Lung (tissue), 12 donors: ENCODE measurements around the gene LTBP2. TPM values are rescaled to one million over a fixed set of nuclear protein-coding genes. Genes with fewer than 3 reads are reported as not detected.

ENCODE experiments used
- ATAC-seq: fragments of 200-7000 bp; cut with Tn5 transposase; one replicate; pipeline ENCODE4 v1.9.1; 2020; ENCODE audit warnings: moderate number of reproducible peaks; ENCODE audit not compliant: insufficient read depth, low FRiP score
- DNase-seq, 3 donors: peaks; one replicate each; pipeline ENCODE4 v3.0.0-alpha.2; 2013 to 2017
- H3K27ac ChIP-seq, 2 donors: one replicate each; pipeline ENCODE4 v1.5.1; 2013; ENCODE audit warnings: mild to moderate bottlenecking in 2 of 2, moderate library complexity in 2 of 2, control low read depth in 1 of 2, inconsistent platforms in 1 of 2, low read depth in 1 of 2, low read length in 1 of 2
- H3K27me3 ChIP-seq, 3 donors: one replicate each; pipeline ENCODE4 v1.5.1; 2013; ENCODE audit warnings: low read length in 2 of 3; ENCODE audit not compliant: control insufficient read depth in 3 of 3, insufficient read depth in 3 of 3
- H3K36me3 ChIP-seq, 4 donors: one replicate each; pipeline ENCODE4 v1.5.1; 2013; ENCODE audit warnings: low read length in 4 of 4, mild to moderate bottlenecking in 1 of 4, moderate library complexity in 1 of 4; ENCODE audit not compliant: control insufficient read depth in 4 of 4, insufficient read depth in 4 of 4
- H3K4me1 ChIP-seq, 5 donors: one replicate each; pipeline ENCODE4 v1.5.1; 2013; ENCODE audit warnings: low read length in 5 of 5, mild to moderate bottlenecking in 2 of 5, moderate library complexity in 1 of 5; ENCODE audit not compliant: control insufficient read depth in 5 of 5, insufficient read depth in 5 of 5
- H3K4me3 ChIP-seq: one replicate; pipeline ENCODE4 v1.5.1; 2013; ENCODE audit warnings: mild to moderate bottlenecking, control low read depth, moderate library complexity
- H3K9ac ChIP-seq, 2 donors: one replicate each; pipeline ENCODE4 v1.5.1; 2013; ENCODE audit warnings: low read length in 2 of 2, control low read depth in 1 of 2; ENCODE audit not compliant: insufficient read depth in 1 of 2
- H3K9me3 ChIP-seq, 4 donors: one replicate each; pipeline ENCODE4 v1.5.1; 2013; ENCODE audit warnings: low read length in 3 of 4, mild to moderate bottlenecking in 1 of 4, moderate library complexity in 1 of 4; ENCODE audit not compliant: control insufficient read depth in 4 of 4, insufficient read depth in 3 of 4
- WGBS, 2 donors: extraction: QIAGEN DNeasy Blood & Tissue Kit; methylation state at CpG; one replicate each; pipeline ENCODE4 v1.1.7; 2013; 5-methylcytosine and 5-hydroxymethylcytosine counted together
- polyA plus RNA-seq, 2 donors: library from polyadenylated mRNA; stranded (reverse); fragments of 200-250 nt; gene quantifications; one replicate each; pipeline ENCODE4 v1.2.1, GENCODE V29; 2013
- total RNA-seq, 2 donors: library from RNA; depleted of rRNA in 1 of 2; stranded (reverse); fragments of >200 nt in 1 of 2; gene quantifications; one replicate each; pipeline ENCODE4 v1.2.1, GENCODE V29; 2014 to 2021
- TF ChIP-seq, protein P1 (sequence below): IDR thresholded peaks from 2 replicates; pipeline ENCODE4 v1.5.1; 2012; ENCODE audit warnings: mild to moderate bottlenecking; ENCODE audit errors: control extremely low read depth, extremely low read depth
- donor health status: control.
- donor health status: control.
- donor health status: Bipolar disorder and iron deficiency.
- donor health status: healthy.
- donor health status: DM: yes; HTN: yes; CAD: no.

Gene LTBP2
- total and polyA plus RNA-seq, 4 donors: 13.2 to 78.4 (median 25.8) TPM

DNA sequence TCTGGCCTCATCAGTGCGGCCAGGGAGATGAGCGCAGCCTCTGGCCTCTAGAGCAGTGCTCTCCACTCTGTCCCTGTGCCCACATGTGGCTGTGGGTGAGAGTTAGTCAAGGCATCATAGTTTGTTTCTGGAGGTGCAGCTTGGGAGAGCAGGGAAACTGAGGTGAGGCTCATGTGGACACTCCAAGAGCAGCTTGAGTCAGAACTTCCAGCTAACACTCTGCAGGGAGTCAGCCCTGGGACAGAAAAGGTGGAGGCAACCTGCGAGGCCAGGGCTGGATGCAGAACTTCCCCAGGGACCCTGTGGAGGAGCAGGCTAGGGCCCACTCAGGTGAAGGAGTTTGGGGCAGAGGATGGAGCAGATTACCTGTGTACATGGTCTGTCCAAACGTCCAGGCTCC is 107.6 kb downstream of the LTBP2 start:
- WGBS, 2 donors: 85 to 91% methylated on average over 4 of the region's 4 CpGs
- H3K4me1 ChIP-seq: peaks cover 0 to 8% (median 0%) of the 10 kb centered on the region in 5 donors
- DNase-seq: no peak

DNA sequence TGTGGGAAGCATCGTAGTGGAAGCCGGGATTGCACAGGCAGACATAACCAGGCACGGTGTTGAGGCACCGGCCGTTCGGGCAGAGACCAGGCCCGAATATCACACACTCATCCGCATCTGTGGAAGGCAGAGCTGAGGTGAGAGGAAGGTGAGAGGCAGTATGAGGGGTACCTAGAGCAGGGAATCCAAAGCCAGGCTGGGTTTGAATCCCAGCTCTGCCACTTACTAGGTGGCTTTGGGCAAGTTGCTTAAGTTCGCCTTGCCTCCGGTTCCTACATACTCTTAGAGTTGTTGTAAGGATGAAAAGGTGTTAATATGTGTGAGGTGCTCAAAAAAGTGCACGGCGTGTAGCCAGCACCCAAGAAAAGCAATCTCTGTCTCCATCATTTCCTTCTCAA is 108.1 kb downstream of the LTBP2 start:
- H3K9ac ChIP-seq: no peak overlapping the region
- ATAC-seq: no peak
- WGBS, 2 donors: 96% methylated on average over 12 of the region's 12 CpGs

More for the DNA sequence above, 107.6 kb downstream of the LTBP2 start:
- Histone ChIP-seq H3K9me3 (no peaks in the 10 kb centered on the region), H3K9ac (no peak overlapping the region), H3K36me3 (peaks cover 0 to 4% (median 0%) of the 10 kb centered on the region in 4 donors), H3K4me3 (no peak overlapping the region), H3K27ac (no peak overlapping the region), H3K27me3 (peaks cover 0 to 7% (median 0%) of the 10 kb centered on the region in 3 donors)
- ATAC-seq: no peak
- TF ChIP-seq, protein P1, sequence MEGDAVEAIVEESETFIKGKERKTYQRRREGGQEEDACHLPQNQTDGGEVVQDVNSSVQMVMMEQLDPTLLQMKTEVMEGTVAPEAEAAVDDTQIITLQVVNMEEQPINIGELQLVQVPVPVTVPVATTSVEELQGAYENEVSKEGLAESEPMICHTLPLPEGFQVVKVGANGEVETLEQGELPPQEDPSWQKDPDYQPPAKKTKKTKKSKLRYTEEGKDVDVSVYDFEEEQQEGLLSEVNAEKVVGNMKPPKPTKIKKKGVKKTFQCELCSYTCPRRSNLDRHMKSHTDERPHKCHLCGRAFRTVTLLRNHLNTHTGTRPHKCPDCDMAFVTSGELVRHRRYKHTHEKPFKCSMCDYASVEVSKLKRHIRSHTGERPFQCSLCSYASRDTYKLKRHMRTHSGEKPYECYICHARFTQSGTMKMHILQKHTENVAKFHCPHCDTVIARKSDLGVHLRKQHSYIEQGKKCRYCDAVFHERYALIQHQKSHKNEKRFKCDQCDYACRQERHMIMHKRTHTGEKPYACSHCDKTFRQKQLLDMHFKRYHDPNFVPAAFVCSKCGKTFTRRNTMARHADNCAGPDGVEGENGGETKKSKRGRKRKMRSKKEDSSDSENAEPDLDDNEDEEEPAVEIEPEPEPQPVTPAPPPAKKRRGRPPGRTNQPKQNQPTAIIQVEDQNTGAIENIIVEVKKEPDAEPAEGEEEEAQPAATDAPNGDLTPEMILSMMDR: no peak

DNA sequence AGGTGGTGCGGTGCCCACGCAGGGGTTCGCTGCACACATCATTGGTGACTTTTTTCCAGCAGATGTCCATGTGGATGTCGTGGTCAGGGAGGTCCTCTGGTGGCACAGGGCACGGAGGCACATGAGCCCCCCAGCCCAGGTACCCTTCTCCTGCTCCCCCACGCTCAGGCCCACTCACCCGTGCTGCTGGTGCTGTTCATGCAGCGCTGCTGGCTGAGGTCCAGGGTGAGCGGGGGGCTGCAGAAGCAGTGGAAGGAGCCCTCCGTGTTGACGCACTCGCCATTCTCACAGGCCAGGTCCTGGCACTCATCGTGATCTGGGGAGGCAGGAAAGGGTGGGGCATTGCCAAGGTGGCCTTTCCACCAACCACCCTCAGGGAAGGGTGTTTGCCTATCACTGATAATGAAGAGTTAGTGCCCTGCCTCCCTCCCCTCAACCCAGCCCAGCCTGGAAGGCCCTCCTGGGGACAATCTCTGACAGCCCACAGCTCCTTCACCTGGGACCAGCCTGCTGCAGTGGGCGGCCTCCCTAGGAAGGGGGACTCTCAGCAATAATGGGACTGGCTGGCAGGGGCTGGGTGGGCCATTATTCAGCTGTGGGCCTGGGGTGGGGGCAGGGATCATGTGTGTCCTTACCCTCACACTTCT is 108.6 kb downstream of the LTBP2 start:
- TF ChIP-seq, protein P1: no peak
- peaks cover 0 to 4% (median 0%) of the 10 kb centered on the region in 4 donors for H3K36me3 ChIP-seq

More for the DNA sequence above, 108.1 kb downstream of the LTBP2 start:
- TF ChIP-seq, protein P1: no peak
- Histone ChIP-seq H3K27me3 (peaks cover 0 to 7% (median 0%) of the 10 kb centered on the region in 3 donors), H3K36me3 (peaks cover 0 to 4% (median 0%) of the 10 kb centered on the region in 4 donors), H3K27ac (no peak overlapping the region), H3K4me3 (no peak overlapping the region), H3K9me3 (no peaks in the 10 kb centered on the region), H3K4me1 (peaks cover 0 to 8% (median 0%) of the 10 kb centered on the region in 5 donors)
- no peak for DNase-seq

More for the DNA sequence above, 108.6 kb downstream of the LTBP2 start:
- Histone ChIP-seq H3K9ac (no peak overlapping the region), H3K27me3 (peaks cover 0 to 7% (median 0%) of the 10 kb centered on the region in 3 donors), H3K27ac (no peak overlapping the region), H3K9me3 (no peaks in the 10 kb centered on the region), H3K4me3 (no peak overlapping the region), H3K4me1 (peaks cover 0 to 8% (median 0%) of the 10 kb centered on the region in 5 donors)
- 85 to 89% methylated on average over 14 of the region's 14 CpGs for WGBS, 2 donors
- DNase-seq: no peak
- ATAC-seq: no peak
